Left lung (tissue), 10 donors: ENCODE measurements around the gene CFAP97D2. TPM values are rescaled to one million over a fixed set of nuclear protein-coding genes. Genes with fewer than 3 reads are reported as not detected.
"Not testable (repeated sequence)": the region's sequence is repeated elsewhere in the genome, so short reads cannot be mapped to it uniquely, and the experiment has no call there.

Experiments used
- ATAC-seq: fragments of 200-7000 bp; cut with Tn5 transposase; one replicate; pipeline ENCODE4 v1.9.1; 2020; ENCODE audit warnings: moderate library complexity
- DNase-seq, 4 donors: peaks; one replicate each; pipeline ENCODE4 v3.0.0-alpha.2; 2013 to 2020
- H3K27ac ChIP-seq, 2 donors: fragments of 200-600 bp; sonication (generic) in 1 of 2; one replicate each; pipeline versions ENCODE4 v1.5.0 to v1.8.0; 2020 to 2021
- H3K27me3 ChIP-seq, 2 donors: fragments of 200-600 bp; sonication (generic) in 1 of 2; one replicate each; pipeline versions ENCODE4 v1.5.0 to v1.8.0; 2020 to 2021
- H3K36me3 ChIP-seq, 2 donors: fragments of 200-600 bp; sonication (generic) in 1 of 2; one replicate each; pipeline versions ENCODE4 v1.5.0 to v1.8.0; 2020 to 2021
- H3K4me1 ChIP-seq, 2 donors: fragments of 200-600 bp; one replicate each; pipeline ENCODE4 v1.8.0; 2021
- H3K4me3 ChIP-seq, 2 donors: fragments of 200-600 bp; sonication (generic) in 1 of 2; one replicate each; pipeline versions ENCODE4 v1.5.0 to v1.8.0; 2020 to 2021; ENCODE audit warnings: mild to moderate bottlenecking in 1 of 2
- H3K9me3 ChIP-seq, 2 donors: fragments of 200-600 bp; sonication (generic) in 1 of 2; one replicate each; pipeline versions ENCODE4 v1.5.0 to v1.8.0; 2020 to 2021
- intact Hi-C, 2 donors: fragments of 100-400 bp; cut with DNase I; formaldehyde crosslinking; loops; one replicate each; pipeline versions ENCODE4 v1.11.2 to v1.14.2; 2022
- polyA plus RNA-seq, 6 donors: library from polyadenylated mRNA; unstranded; fragments of 120-200 nt; gene quantifications; one replicate each; pipeline ENCODE4 v1.2.1, GENCODE V29; 2013; ENCODE audit not compliant: insufficient read length in 6 of 6
- total RNA-seq, 2 donors: library from RNA; stranded (reverse); fragmentation: NEBNext Ultra II Directional; extraction: Animal tissue kit (Norgen Biotek cat#: 25700); gene quantifications; one replicate each; pipeline ENCODE4 v1.2.1, GENCODE V29; 2021
- TF ChIP-seq, protein P1 (sequence below), 2 donors: fragments of 200-600 bp; sonication (generic) in 1 of 2; IDR thresholded peaks; one replicate each; pipeline versions ENCODE4 v1.5.0 to v1.8.0; 2021; ENCODE audit warnings: antibody characterized with exemption in 2 of 2
- donor health status: DM: no; HTN: yes; CAD: no.
- donor health status: DM: no; HTN: no; CAD: no.

Gene CFAP97D2
- total and polyA plus RNA-seq, 8 donors, result 0.23 to 2.1 (median 1.0) TPM; not detected in 1

GRCh38 chr13:114155320-114155719 lies 23.7 kb upstream of the CFAP97D2 start:
- ATAC-seq (no peak), DNase-seq (no peak)
- intact Hi-C loops, result no loop called here
- no peaks in the 10 kb centered on the region for H3K27me3 ChIP-seq
- TF ChIP-seq, protein P1, sequence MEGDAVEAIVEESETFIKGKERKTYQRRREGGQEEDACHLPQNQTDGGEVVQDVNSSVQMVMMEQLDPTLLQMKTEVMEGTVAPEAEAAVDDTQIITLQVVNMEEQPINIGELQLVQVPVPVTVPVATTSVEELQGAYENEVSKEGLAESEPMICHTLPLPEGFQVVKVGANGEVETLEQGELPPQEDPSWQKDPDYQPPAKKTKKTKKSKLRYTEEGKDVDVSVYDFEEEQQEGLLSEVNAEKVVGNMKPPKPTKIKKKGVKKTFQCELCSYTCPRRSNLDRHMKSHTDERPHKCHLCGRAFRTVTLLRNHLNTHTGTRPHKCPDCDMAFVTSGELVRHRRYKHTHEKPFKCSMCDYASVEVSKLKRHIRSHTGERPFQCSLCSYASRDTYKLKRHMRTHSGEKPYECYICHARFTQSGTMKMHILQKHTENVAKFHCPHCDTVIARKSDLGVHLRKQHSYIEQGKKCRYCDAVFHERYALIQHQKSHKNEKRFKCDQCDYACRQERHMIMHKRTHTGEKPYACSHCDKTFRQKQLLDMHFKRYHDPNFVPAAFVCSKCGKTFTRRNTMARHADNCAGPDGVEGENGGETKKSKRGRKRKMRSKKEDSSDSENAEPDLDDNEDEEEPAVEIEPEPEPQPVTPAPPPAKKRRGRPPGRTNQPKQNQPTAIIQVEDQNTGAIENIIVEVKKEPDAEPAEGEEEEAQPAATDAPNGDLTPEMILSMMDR (IDR thresholded peaks at IDR 0.05), result no peak
- H3K27ac ChIP-seq, result no peak overlapping the region
- no peak overlapping the region for H3K4me3 ChIP-seq
- H3K4me1 ChIP-seq, result peaks cover 0 to 11% of the 10 kb centered on the region in 2 donors
- H3K9me3 ChIP-seq, result no peaks in the 10 kb centered on the region
- H3K36me3 ChIP-seq, result no peaks in the 10 kb centered on the region

- Histone ChIP-seq H3K9me3 (no peaks in the 10 kb centered on the region), H3K36me3 (no peaks in the 10 kb centered on the region), H3K27me3 (peaks cover 0 to 2% of the 10 kb centered on the region in 2 donors), H3K4me3 (no peak overlapping the region), H3K27ac (no peak overlapping the region), H3K4me1 (peaks cover 0 to 7% of the 10 kb centered on the region in 2 donors)
- ATAC-seq (no peak), DNase-seq (no peak)
- intact Hi-C loops, result no loop called here
- TF ChIP-seq, protein P1 (IDR thresholded peaks at IDR 0.05), result no peak
Observed at GRCh38 chr13:114155926-114156883, 22.9 kb upstream of the CFAP97D2 start.

DNA sequence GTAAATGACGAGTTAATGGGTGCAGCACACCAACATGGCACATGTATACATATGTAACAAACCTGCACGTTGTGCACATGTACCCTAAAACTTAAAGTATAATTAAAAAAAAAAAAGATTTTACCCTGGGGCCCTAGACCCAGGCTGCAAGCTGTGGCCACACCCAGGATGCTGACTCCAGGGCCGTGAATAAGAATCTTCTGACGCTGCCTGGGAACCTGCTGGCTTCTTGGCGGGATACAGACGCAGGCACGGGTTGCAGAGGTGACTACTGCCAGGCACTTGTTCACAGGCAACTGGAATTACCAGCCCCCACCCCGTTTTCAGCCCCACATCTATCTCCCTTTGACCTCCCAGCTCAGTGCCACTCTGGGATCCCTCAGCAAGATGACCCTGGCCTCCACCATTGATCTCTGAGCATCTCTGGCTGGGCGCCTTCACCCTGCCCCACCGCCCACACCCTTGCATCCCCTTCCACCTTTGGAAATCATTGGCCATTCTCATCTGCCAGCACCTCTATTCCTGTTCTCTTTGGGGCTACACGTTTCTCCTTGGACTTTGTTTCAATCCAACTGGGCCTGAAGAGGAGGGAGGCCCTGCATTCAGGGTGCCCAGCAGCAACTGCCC lies 21.1 kb upstream of the CFAP97D2 start:
- ATAC-seq, result no peak
- H3K9me3 ChIP-seq, result no peaks in the 10 kb centered on the region
- peaks cover 0 to 13% of the 10 kb centered on the region in 2 donors for H3K27me3 ChIP-seq
- peaks cover 9 to 20% of the 10 kb centered on the region in 2 donors for H3K4me1 ChIP-seq
- no peak for DNase-seq
- TF ChIP-seq, protein P1 (IDR thresholded peaks at IDR 0.05), result no peak
- H3K27ac ChIP-seq, result no peak overlapping the region
- no peaks in the 10 kb centered on the region for H3K36me3 ChIP-seq
- intact Hi-C loops, result no loop called here
- H3K4me3 ChIP-seq, result no peak overlapping the region

DNA sequence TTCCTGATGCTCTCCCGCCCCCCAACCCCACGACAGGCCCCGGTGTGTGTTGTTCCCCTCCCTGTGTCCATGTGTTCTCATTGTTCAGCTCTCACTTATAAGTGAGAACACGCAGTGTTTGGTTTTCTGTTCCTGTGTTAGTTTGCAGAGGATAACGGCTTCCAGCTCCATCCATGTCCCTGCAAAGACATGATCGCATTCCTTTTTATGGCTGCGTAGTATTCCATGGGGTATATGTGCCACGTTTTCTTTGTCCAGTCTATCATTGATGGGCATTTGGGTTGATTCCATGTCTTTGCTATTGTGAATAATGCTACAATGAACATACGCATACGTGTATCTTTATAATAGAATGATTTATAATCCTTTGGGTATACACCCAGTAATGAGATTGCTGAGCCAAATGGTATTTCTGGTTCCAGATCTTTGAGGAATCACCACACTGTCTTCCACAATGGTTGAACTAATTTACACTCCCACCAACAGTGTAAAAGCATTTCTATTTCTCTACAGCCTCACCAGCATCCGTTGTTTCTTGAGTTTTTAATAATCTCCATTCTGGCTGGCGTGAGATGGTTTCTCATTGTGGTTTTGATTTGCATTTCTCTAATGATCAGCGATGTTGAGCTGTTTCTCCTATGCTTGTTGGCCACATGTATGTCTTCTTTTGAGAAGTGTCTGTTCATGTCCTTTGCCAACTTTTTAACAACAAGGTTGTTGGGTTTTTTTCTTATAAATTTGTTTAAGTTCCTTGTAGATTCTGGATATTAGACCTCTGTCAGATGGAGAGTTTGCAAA lies 20.0 kb upstream of the CFAP97D2 start:
- intact Hi-C loops, ATAC-seq, DNase-seq, H3K4me3 ChIP-seq, H3K36me3 ChIP-seq, H3K27ac ChIP-seq, H3K9me3 ChIP-seq: not testable (repeated sequence)
- Histone ChIP-seq H3K27me3 (peaks cover 0 to 18% of the 10 kb centered on the region in 2 donors), H3K4me1 (peaks cover 9 to 20% of the 10 kb centered on the region in 2 donors)

DNA sequence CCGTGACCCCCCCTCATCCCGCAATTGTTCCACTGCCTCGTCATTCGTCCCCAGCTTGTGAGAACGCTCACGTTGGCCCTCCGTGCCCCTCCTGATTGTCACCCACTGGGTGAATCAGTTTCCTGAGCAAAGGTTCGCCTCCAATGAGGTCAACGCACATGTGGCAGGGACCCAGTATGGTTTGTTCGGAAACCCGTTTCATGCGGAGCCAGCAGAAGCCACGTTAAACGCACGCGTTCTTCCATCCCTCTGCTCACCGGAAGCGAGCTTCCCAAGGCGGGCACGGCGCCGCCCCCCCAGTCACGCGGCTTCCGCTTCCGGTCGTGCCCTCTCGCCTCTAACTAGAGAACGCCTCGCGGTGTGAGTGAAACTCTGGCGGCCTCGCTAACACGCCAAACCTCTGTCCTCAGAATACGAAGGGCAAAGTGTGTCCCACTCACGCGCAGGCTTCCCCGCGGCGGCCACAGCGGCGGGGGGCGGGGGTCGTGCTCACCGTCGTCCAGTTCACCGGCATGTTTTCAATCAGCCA lies 18.0 kb upstream of the CFAP97D2 start:
- Histone ChIP-seq H3K27me3 (peaks cover 0 to 18% of the 10 kb centered on the region in 2 donors), H3K4me3 (no peak overlapping the region), H3K4me1 (peaks cover 9 to 20% of the 10 kb centered on the region in 2 donors), H3K9me3 (no peaks in the 10 kb centered on the region), H3K27ac (no peak overlapping the region), H3K36me3 (no peaks in the 10 kb centered on the region)
- ATAC-seq (no peak), DNase-seq (peak in 1 of 4 donors; percentile 62)
- TF ChIP-seq, protein P1 (IDR thresholded peaks at IDR 0.05), result no peak
- intact Hi-C loops, result no loop called here
